Ishikawa (cell line): ENCODE data around the gene MEGF11.

ENCODE experiments used
- CEBPB ChIP-seq: IDR thresholded peaks from 2 replicates; pipeline ENCODE4 v1.6.1; 2012
- CREB1 ChIP-seq: IDR thresholded peaks from 2 replicates; pipeline ENCODE4 v1.6.1; 2012; ENCODE audit warnings: low read depth
- EGR1 ChIP-seq: IDR thresholded peaks from 2 replicates; pipeline ENCODE4 v1.6.1; 2012
- EP300 ChIP-seq: IDR thresholded peaks from 2 replicates; pipeline ENCODE4 v1.6.1; 2012; ENCODE audit warnings: borderline replicate concordance
- FOXM1 ChIP-seq: IDR thresholded peaks from 2 replicates; pipeline ENCODE4 v1.6.1; 2012; ENCODE audit warnings: low read depth, borderline replicate concordance
- NFIC ChIP-seq: IDR thresholded peaks from 2 replicates; pipeline ENCODE4 v1.6.1; 2012
- RAD21 ChIP-seq: IDR thresholded peaks from 2 replicates; pipeline ENCODE4 v1.6.1; 2012; ENCODE audit warnings: low read depth
- TAF1 ChIP-seq: IDR thresholded peaks from 2 replicates; pipeline ENCODE4 v1.6.1; 2012; ENCODE audit warnings: low read depth, mild to moderate bottlenecking
- TCF12 ChIP-seq: IDR thresholded peaks from 2 replicates; pipeline ENCODE4 v1.6.1; 2012; ENCODE audit warnings: low read depth
- TEAD4 ChIP-seq: IDR thresholded peaks from 2 replicates; pipeline ENCODE4 v1.6.1; 2012
- YY1 ChIP-seq: IDR thresholded peaks from 2 replicates; pipeline ENCODE4 v1.6.1; 2012; ENCODE audit warnings: low read depth
- ZBTB7A ChIP-seq: IDR thresholded peaks from 2 replicates; pipeline ENCODE4 v1.6.1; 2012; ENCODE audit warnings: low read depth
- TF ChIP-seq, protein P1 (sequence below): IDR thresholded peaks from 2 replicates; pipeline ENCODE4 v1.6.1; 2012
- TF ChIP-seq, protein P2 (sequence below): IDR thresholded peaks from 2 replicates; pipeline ENCODE4 v1.6.1; 2012
- TF ChIP-seq, protein P3 (sequence below): IDR thresholded peaks from 2 replicates; pipeline ENCODE4 v1.6.1; 2012; ENCODE audit warnings: low read depth, mild to moderate bottlenecking

The MEGF11 gene

DNA sequence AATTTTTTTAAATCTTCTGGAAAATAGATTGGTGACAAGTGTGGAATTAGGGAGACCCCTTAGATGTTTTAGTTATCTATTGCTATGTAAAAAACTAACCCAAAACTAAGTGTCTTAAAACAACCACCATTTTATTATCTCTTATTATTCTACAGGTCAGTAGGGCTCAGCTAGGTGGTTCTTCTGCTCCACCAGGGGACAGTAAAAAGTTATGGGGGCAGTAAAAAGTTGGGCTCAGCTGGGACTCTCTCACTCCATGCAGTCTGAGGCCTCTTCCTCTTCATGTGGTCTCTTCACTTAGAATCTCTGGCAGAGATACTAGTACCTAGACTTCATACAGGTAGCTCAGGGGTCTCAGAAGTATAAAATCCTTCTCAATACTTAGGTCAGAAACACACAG is 21.8 kb upstream of the MEGF11 start:
- TF ChIP-seq NFIC (no peak), YY1 (no peak), CEBPB (no peak), TAF1 (no peak), TCF12 (no peak), FOXM1 (no peak), CREB1 (no peak), RAD21 (no peak), EP300 (no peak), TEAD4 (no peak)
- TF ChIP-seq, protein P1, sequence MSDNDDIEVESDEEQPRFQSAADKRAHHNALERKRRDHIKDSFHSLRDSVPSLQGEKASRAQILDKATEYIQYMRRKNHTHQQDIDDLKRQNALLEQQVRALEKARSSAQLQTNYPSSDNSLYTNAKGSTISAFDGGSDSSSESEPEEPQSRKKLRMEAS = no peak
- TF ChIP-seq, protein P2, sequence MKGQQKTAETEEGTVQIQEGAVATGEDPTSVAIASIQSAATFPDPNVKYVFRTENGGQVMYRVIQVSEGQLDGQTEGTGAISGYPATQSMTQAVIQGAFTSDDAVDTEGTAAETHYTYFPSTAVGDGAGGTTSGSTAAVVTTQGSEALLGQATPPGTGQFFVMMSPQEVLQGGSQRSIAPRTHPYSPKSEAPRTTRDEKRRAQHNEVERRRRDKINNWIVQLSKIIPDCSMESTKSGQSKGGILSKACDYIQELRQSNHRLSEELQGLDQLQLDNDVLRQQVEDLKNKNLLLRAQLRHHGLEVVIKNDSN = no peak

DNA sequence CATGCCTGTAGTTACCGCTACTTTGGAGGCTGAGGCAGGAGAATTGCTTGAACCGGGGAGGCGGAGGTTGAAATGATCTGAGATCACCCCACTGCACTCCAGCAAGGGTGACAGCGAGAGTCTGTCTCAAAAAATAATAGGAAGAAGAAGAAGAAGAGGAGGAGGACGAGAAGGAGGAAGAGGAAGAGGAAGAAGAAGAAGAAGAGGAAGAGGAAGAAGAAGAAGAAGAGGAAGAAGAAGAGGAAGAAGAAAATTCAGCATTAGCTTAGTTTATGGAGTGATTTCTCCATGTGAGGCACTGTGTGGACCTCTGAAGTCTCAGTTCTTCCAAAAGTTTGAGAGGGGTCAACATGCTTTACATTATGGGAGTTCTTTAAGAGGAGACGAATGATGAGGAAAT is 17.4 kb upstream of the MEGF11 start:
- TF ChIP-seq, protein P1 = no peak
- TF ChIP-seq RAD21 = no peak
- TF ChIP-seq, protein P3, sequence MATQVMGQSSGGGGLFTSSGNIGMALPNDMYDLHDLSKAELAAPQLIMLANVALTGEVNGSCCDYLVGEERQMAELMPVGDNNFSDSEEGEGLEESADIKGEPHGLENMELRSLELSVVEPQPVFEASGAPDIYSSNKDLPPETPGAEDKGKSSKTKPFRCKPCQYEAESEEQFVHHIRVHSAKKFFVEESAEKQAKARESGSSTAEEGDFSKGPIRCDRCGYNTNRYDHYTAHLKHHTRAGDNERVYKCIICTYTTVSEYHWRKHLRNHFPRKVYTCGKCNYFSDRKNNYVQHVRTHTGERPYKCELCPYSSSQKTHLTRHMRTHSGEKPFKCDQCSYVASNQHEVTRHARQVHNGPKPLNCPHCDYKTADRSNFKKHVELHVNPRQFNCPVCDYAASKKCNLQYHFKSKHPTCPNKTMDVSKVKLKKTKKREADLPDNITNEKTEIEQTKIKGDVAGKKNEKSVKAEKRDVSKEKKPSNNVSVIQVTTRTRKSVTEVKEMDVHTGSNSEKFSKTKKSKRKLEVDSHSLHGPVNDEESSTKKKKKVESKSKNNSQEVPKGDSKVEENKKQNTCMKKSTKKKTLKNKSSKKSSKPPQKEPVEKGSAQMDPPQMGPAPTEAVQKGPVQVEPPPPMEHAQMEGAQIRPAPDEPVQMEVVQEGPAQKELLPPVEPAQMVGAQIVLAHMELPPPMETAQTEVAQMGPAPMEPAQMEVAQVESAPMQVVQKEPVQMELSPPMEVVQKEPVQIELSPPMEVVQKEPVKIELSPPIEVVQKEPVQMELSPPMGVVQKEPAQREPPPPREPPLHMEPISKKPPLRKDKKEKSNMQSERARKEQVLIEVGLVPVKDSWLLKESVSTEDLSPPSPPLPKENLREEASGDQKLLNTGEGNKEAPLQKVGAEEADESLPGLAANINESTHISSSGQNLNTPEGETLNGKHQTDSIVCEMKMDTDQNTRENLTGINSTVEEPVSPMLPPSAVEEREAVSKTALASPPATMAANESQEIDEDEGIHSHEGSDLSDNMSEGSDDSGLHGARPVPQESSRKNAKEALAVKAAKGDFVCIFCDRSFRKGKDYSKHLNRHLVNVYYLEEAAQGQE = no peak
- no peak for TF ChIP-seq NFIC

DNA sequence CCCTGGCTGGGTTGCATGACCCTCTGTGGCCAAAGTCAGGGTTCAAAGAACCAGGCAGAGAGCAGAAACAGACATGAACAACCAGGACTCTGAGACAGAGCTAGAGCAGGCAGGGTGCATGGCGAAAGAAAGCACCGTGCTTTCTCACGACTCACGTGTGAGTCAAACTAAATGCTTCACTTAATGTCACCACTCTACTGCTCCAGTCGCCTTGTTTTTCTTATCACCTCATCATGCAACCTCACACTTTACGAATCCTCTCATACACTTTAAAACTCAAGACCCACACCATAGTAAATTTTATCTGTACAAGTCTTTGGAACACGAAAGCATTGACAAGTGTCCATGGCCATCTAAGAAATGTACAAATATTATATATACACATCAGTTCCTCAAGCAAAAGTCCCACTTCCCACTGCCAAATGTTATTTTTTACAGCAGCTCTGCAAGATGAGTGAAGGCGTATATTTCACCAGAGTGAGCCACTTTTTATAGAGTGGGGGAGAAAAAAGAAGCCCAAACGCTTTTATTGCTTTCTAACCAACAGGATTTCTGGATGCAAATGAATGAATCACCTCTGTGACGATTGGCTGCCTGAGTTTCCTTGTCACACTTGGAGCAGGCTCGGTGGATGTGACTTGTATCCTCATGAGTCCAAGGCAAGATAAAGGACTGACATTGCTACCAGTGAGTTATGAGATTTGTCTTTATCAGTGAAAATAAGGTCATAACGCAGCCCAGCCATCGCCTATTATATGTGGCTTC is 16.0 kb upstream of the MEGF11 start:
- no peak for TF ChIP-seq TCF12
- TF ChIP-seq, protein P1 = 0 out of 2 replicates have a peak, but pooled peaks have one; percentile 17

DNA sequence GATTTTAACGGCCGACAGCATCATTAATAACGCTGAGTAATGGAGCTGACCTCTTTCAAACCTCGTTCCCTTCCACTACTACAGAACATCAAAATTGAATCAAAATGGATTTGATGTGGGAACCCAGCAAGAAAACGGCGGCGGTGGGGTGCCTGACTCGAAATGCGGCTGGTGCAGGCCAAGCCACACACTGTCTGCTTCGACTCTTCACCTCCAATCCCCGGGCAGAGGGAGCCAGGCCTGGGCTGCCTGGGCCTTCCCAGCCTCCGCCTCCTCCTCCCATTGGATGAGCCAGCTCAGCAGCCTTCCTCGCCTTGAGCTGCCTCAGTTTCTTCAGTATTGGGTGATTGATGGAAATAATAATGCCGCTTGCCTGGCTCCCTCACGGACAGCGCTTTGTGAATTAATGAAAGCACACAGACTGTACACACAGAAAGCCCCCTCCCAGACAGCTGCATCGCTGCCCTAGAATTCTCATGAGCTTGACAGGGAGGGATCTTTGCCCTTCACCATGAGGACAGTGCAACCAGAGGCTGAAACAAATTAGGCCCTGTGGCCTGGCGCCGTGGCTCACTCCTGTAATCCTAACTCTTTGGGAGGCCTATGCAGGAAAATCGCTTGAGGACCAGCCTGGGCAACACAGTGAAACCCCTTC is 11.4 kb upstream of the MEGF11 start:
- TF ChIP-seq FOXM1 (no peak), ZBTB7A (no peak), RAD21 (no peak)

DNA sequence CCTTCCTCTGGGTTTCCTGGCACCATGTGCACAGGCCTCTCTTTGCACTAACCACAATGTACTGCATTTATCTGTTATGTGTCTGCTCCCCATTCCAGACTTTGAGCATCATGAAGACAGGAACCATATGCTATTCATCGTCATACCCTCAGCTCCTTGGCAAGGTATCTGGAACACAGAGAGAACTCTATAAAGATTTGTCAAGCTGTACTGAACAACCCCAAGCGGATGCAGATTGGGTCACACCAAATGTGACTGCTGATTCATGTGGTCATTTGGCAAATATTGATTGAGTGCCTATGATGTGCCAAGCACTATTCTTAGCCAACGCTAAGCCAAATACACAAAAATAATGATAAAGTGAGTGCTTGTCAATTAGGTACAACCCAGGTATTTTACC is 7.5 kb upstream of the MEGF11 start:
- TF ChIP-seq EP300 (no peak), YY1 (no peak), FOXM1 (no peak), NFIC (no peak), TAF1 (no peak), ZBTB7A (no peak), EGR1 (no peak), CEBPB (no peak), TCF12 (no peak), CREB1 (no peak), TEAD4 (no peak), RAD21 (no peak)
- TF ChIP-seq, protein P2 = no peak
- TF ChIP-seq, protein P1 = no peak
- TF ChIP-seq, protein P3 = no peak

DNA sequence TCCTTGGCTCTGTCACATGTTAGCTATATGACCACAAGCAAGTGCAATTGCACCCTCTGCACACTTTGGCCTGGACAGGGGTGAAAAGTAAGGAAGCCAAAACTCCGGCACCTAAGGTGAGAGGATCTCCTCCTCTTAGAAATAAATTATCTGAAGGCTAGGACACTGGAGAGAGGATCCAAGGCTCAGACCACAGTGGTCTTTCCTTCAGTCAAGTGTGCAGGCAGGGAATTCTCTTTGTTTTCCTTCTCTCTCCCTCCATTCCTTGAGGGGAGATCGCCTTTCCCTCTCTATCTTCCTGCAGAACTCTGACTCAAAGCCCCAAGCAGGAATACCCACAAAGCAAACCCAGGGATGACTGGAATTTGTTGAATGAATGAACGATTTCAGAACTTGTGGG is 3.1 kb upstream of the MEGF11 start:
- TF ChIP-seq RAD21 = no peak
- TF ChIP-seq TEAD4 = no peak
- TF ChIP-seq CEBPB = no peak
- TF ChIP-seq ZBTB7A = no peak
- TF ChIP-seq CREB1 = no peak
- TF ChIP-seq, protein P2 = no peak
- TF ChIP-seq EGR1 = no peak
- TF ChIP-seq TCF12 = no peak
- TF ChIP-seq EP300 = no peak
- TF ChIP-seq YY1 = no peak
- TF ChIP-seq FOXM1 = no peak
- TF ChIP-seq, protein P3 = no peak
- TF ChIP-seq, protein P1 = no peak
- no peak for TF ChIP-seq NFIC
- no peak for TF ChIP-seq TAF1
